A673 (cell line): Measurements from ENCODE around the gene ICOS. TPM values are rescaled to one million over a fixed set of nuclear protein-coding genes. Genes with fewer than 3 reads are reported as not detected.

ENCODE experiments used
- BruUV-seq: library from RNA; stranded (reverse); fragments of 400-500 nt; replicated peaks from 2 replicates; lab custom pipeline; 2021; lab: Mats Ljungman, UMichigan
- CTCF ChIA-PET: fragments of 300-600 bp; sonication (Branson Sonifier 250); formaldehyde crosslinking; loops from one replicate; lab custom pipeline; 2022; ENCODE audit warnings: antibody characterized with exemption; lab: Charles Lee
- POLR2A ChIA-PET: fragments of 300-600 bp; sonication (Branson Sonifier 250); formaldehyde crosslinking; loops from one replicate; lab custom pipeline; 2022; ENCODE audit warnings: antibody characterized with exemption; ENCODE audit not compliant: low non-redundant PET; lab: Charles Lee
- DNase-seq: peaks from one replicate; pipeline ENCODE4 v3.0.0-alpha.2; 2015; ENCODE audit warnings: low spot score
- H3K27ac ChIP-seq: fragments of 200-600 bp; sonication (generic); 2 replicates; pipeline ENCODE4 v1.5.1; 2016; ENCODE audit warnings: mixed run types, low read depth, mild to moderate bottlenecking, mixed read lengths, antibody characterized with exemption, low read length; ENCODE audit not compliant: poor library complexity, severe bottlenecking
- H3K27me3 ChIP-seq: fragments of 200-600 bp; sonication (generic); replicated peaks from 2 replicates; pipeline ENCODE4 v1.6.1; 2017; ENCODE audit warnings: mixed run types, low read depth, mild to moderate bottlenecking, mixed read lengths, antibody characterized with exemption, low read length; ENCODE audit not compliant: insufficient read depth, poor library complexity
- H3K36me3 ChIP-seq: fragments of 200-600 bp; sonication (generic); 2 replicates; pipeline ENCODE4 v1.6.1; 2016; ENCODE audit warnings: mixed run types, mild to moderate bottlenecking, mixed read lengths, antibody characterized with exemption, low read length; ENCODE audit not compliant: insufficient read depth, poor library complexity, severe bottlenecking
- H3K4me1 ChIP-seq: fragments of 200-600 bp; sonication (generic); 2 replicates; pipeline ENCODE4 v1.6.1; 2017; ENCODE audit warnings: mixed run types, mild to moderate bottlenecking, mixed read lengths, antibody characterized with exemption, low read length; ENCODE audit not compliant: insufficient read depth, poor library complexity, severe bottlenecking
- H3K4me3 ChIP-seq: fragments of 200-600 bp; sonication (generic); 2 replicates; pipeline ENCODE4 v1.5.1; 2016; ENCODE audit warnings: low read depth, mixed run types, mild to moderate bottlenecking, mixed read lengths, low read length; ENCODE audit not compliant: poor library complexity, severe bottlenecking
- H3K9me3 ChIP-seq: fragments of 200-600 bp; sonication (generic); 2 replicates; pipeline ENCODE4 v1.6.1; 2016; ENCODE audit warnings: mixed run types, low read depth, mild to moderate bottlenecking, mixed read lengths, antibody characterized with exemption, low read length; ENCODE audit not compliant: poor library complexity, severe bottlenecking
- CTCF ChIP-seq: fragments of 300-800, 200-600 bp; sonication (generic); conservative IDR thresholded peaks from 2 replicates; pipeline ENCODE4 v1.5.1; 2017; ENCODE audit warnings: low read depth, mild to moderate bottlenecking, antibody characterized with exemption, low read length, moderate library complexity, mixed read lengths
- EZH2 ChIP-seq: fragments of 200-600 bp; sonication (generic); IDR thresholded peaks from 2 replicates; pipeline ENCODE4 v1.6.1; 2017; ENCODE audit warnings: borderline replicate concordance, low read depth, mild to moderate bottlenecking, mixed read lengths, antibody characterized with exemption, low read length; ENCODE audit not compliant: poor library complexity, severe bottlenecking
- intact Hi-C: fragments of 100-400 bp; cut with micrococcal nuclease; formaldehyde crosslinking; loops from one replicate; pipeline ENCODE4 v1.10.0; 2022; ENCODE audit not compliant: unreplicated experiment
- total RNA-seq: library from RNA; stranded (reverse); gene quantifications from 2 replicates; pipeline ENCODE4 v1.2.3, GENCODE V29; 2021

ICOS gene
- total RNA-seq, 1 experiment from 2014 or later, result not detected

- no peak overlapping the region for H3K27ac ChIP-seq
- no TSS peak for BruUV-seq
- H3K4me1 ChIP-seq, result no peaks in the 10 kb centered on the region
- H3K36me3 ChIP-seq, result no peaks in the 10 kb centered on the region
- H3K4me3 ChIP-seq, result no peak overlapping the region
- POLR2A ChIA-PET, result no interaction called here
- intact Hi-C loops, result no loop called here
- CTCF ChIA-PET, result no interaction called here
- TF ChIP-seq CTCF (no peak), EZH2 (no peak)
- DNase-seq, result no peak
- H3K27me3 ChIP-seq, result no peaks in the 10 kb centered on the region
- H3K9me3 ChIP-seq, result no peaks in the 10 kb centered on the region
Observed at GRCh38 chr2:203894262-203894661, 42.3 kb upstream of the ICOS start.

GRCh38 chr2:203897544-203897943 lies 39.0 kb upstream of the ICOS start:
- BruUV-seq, result no TSS peak
- Histone ChIP-seq H3K36me3 (no peaks in the 10 kb centered on the region), H3K27ac (no peak overlapping the region), H3K4me3 (no peak overlapping the region), H3K27me3 (no peaks in the 10 kb centered on the region), H3K4me1 (peaks cover 3% of the 10 kb centered on the region), H3K9me3 (peaks cover 7% of the 10 kb centered on the region)
- ChIA-PET CTCF (no interaction called here), POLR2A (no interaction called here)
- intact Hi-C loops, result no loop called here
- TF ChIP-seq EZH2, result no peak
- no peak for TF ChIP-seq CTCF
- DNase-seq, result no peak

GRCh38 chr2:203898657-203899056 lies 37.9 kb upstream of the ICOS start:
- Histone ChIP-seq H3K27me3 (no peaks in the 10 kb centered on the region), H3K27ac (no peak overlapping the region), H3K9me3 (peaks cover 8% of the 10 kb centered on the region), H3K36me3 (no peaks in the 10 kb centered on the region), H3K4me1 (peaks cover 3% of the 10 kb centered on the region), H3K4me3 (no peak overlapping the region)
- POLR2A ChIA-PET, result no interaction called here
- no peak for DNase-seq
- TF ChIP-seq EZH2 (no peak), CTCF (no peak)
- no TSS peak for BruUV-seq
- intact Hi-C loops, result no loop called here
- CTCF ChIA-PET, result no interaction called here
